B cell (primary cell): ENCODE results near the gene NDRG3. TPM values are rescaled to one million over a fixed set of nuclear protein-coding genes. Genes with fewer than 3 reads are reported as not detected.

Source experiments
- ATAC-seq: fragments of 200-7000 bp; cut with Tn5 transposase; one replicate; pipeline ENCODE4 v1.10.0; 2021; ENCODE audit warnings: low read depth, mild to moderate bottlenecking, moderate number of reproducible peaks, moderate library complexity
- CTCF ChIA-PET: fragments of 350-600 bp; sonication (Branson Sonifier 250); formaldehyde crosslinking; loops from one replicate; lab custom pipeline; 2021; ENCODE audit warnings: antibody characterized with exemption, inconsistent platforms; lab: Charles Lee
- POLR2A ChIA-PET: fragments of 350-600 bp; sonication (Branson Sonifier 250); formaldehyde crosslinking; loops from one replicate; lab custom pipeline; 2021; ENCODE audit warnings: antibody characterized with exemption; lab: Charles Lee
- DNase-seq: peaks from one replicate; pipeline ENCODE4 v3.0.0; 2013
- H2AFZ ChIP-seq: 2 replicates; pipeline ENCODE4 v1.6.1; 2012; ENCODE audit warnings: mild to moderate bottlenecking, low read depth, low read length; ENCODE audit not compliant: insufficient read depth, poor library complexity, severe bottlenecking
- H3K27ac ChIP-seq, 2 donors: 1 replicate in 1 of 2; 2 replicates in 1 of 2; pipeline ENCODE4 v1.5.1; 2012 to 2013; ENCODE audit warnings: low read length in 2 of 2, mild to moderate bottlenecking in 2 of 2, moderate library complexity in 1 of 2
- H3K27me3 ChIP-seq, 4 experiments: fragments of 200-600 bp in 1 of 4; sonication (generic) in 1 of 4; replicated peaks in 1 of 4; 1 replicate in 2 of 4; 2 replicates in 2 of 4; pipeline versions ENCODE4 v1.6.1 to v1.7.0; 2013 to 2016; ENCODE audit warnings: low read length in 3 of 4, mild to moderate bottlenecking in 2 of 4, mixed read lengths in 1 of 4, moderate library complexity in 1 of 4; ENCODE audit not compliant: insufficient read depth in 4 of 4, control insufficient read depth in 3 of 4; ENCODE audit errors: control extremely low read depth in 1 of 4
- H3K36me3 ChIP-seq, 2 experiments: replicated peaks in 1 of 2; 1 replicate in 1 of 2; 2 replicates in 1 of 2; pipeline versions ENCODE4 v1.6.1 to v1.7.1; 2013; ENCODE audit warnings: low read length in 1 of 2; ENCODE audit not compliant: insufficient read depth in 2 of 2, control insufficient read depth in 1 of 2; ENCODE audit errors: control extremely low read depth in 1 of 2, extremely low read depth in 1 of 2
- H3K4me1 ChIP-seq, 2 donors: fragments of 200-600 bp in 1 of 2; sonication (generic) in 1 of 2; 1 replicate in 1 of 2; 2 replicates in 1 of 2; pipeline versions ENCODE4 v1.5.1 to v1.6.1; 2013 to 2017; ENCODE audit warnings: low read length in 2 of 2; ENCODE audit not compliant: control insufficient read depth in 2 of 2, insufficient read depth in 2 of 2
- H3K4me2 ChIP-seq: replicated peaks from 2 replicates; pipeline ENCODE3; 2012; ENCODE audit warnings: mild to moderate bottlenecking, low read depth, low read length; ENCODE audit not compliant: poor library complexity, severe bottlenecking
- H3K4me3 ChIP-seq, 5 experiments: fragments of 200-600 bp in 1 of 5; sonication (generic) in 1 of 5; 1 replicate in 3 of 5; 2 replicates in 2 of 5; pipeline versions ENCODE4 v1.5.1 to v1.7.0; 2011 to 2016; ENCODE audit warnings: low read length in 4 of 5, mild to moderate bottlenecking in 4 of 5, low read depth in 2 of 5, control low read depth in 1 of 5, moderate library complexity in 1 of 5; ENCODE audit not compliant: insufficient read depth in 1 of 5; ENCODE audit errors: control extremely low read depth in 1 of 5, extremely low read depth in 1 of 5
- H3K79me2 ChIP-seq: fragments of 200-600 bp; sonication (generic); one replicate; pipeline ENCODE4 v1.6.0; 2016; ENCODE audit warnings: low read length; ENCODE audit not compliant: control insufficient read depth, insufficient read depth
- H3K9ac ChIP-seq: fragments of 200-600 bp; sonication (generic); 2 replicates; pipeline ENCODE4 v1.6.1; 2017; ENCODE audit warnings: mild to moderate bottlenecking, low read length, moderate library complexity
- H3K9me3 ChIP-seq, 3 donors: one replicate each; pipeline versions ENCODE4 v1.6.1 to v1.7.1; 2013; ENCODE audit warnings: low read length in 2 of 3; ENCODE audit not compliant: control insufficient read depth in 2 of 3, insufficient read depth in 1 of 3; ENCODE audit errors: control extremely low read depth in 1 of 3
- H4K20me1 ChIP-seq: 2 replicates; pipeline ENCODE4 v1.6.0; 2012; ENCODE audit warnings: mild to moderate bottlenecking, low read length; ENCODE audit not compliant: insufficient read depth, control insufficient read depth, poor library complexity, severe bottlenecking
- H3K27ac Mint-ChIP-seq: one replicate; pipeline ENCODE4 v1.8.0; 2021; ENCODE audit warnings: mixed read lengths
- H3K27me3 Mint-ChIP-seq: one replicate; pipeline ENCODE4 v1.8.0; 2021; ENCODE audit warnings: mixed read lengths
- H3K4me1 Mint-ChIP-seq: one replicate; pipeline ENCODE4 v1.8.0; 2021; ENCODE audit warnings: mixed read lengths
- H3K4me3 Mint-ChIP-seq: one replicate; pipeline ENCODE4 v1.8.0; 2021; ENCODE audit warnings: mixed read lengths
- H3K9me3 Mint-ChIP-seq: one replicate; pipeline ENCODE4 v1.8.0; 2022; ENCODE audit warnings: mixed read lengths; ENCODE audit not compliant: insufficient read depth
- CTCF ChIP-seq: fragments of 200-600 bp; IDR thresholded peaks from one replicate; pipeline ENCODE4 v1.8.0; 2022; ENCODE audit warnings: antibody characterized with exemption, mild to moderate bottlenecking
- EZH2 ChIP-seq: IDR thresholded peaks from 2 replicates; pipeline ENCODE4 v1.6.1; 2012; ENCODE audit warnings: borderline replicate concordance, low read depth, mild to moderate bottlenecking, moderate library complexity, low read length; ENCODE audit not compliant: insufficient read depth, poor library complexity, severe bottlenecking
- WGBS: methylation state at CpG from one replicate; pipeline ENCODE4 v1.1.5; 2013; ENCODE audit warnings: missing lambda C conversion rate; ENCODE audit not compliant: insufficient coverage; 5-methylcytosine and 5-hydroxymethylcytosine counted together
- intact Hi-C: fragments of 100-400 bp; cut with micrococcal nuclease; formaldehyde crosslinking; loops from one replicate; pipeline ENCODE4 v1.10.0; 2022
- polyA plus RNA-seq: library from polyadenylated mRNA; depleted of rRNA; stranded (reverse); fragments of >200 nt; gene quantifications from 2 replicates; pipeline ENCODE4 v1.2.3, GENCODE V29; 2012
- total RNA-seq, 2 donors: library from RNA; stranded (reverse); fragments of 120-200 nt in 1 of 2; gene quantifications; 1 replicate in 1 of 2; 2 replicates in 1 of 2; pipeline versions ENCODE4 v1.2.3 to v1.2.4, GENCODE V29; 2013 to 2022

The NDRG3 gene
- total and polyA plus RNA-seq, 2 donors (not counting 1 experiment from before 2014, with no cell fraction given) = 15.7 to 26.1 TPM

GRCh38 chr20:36777576-36777975, 31.7 kb upstream of the NDRG3 start:
- Histone ChIP-seq H3K79me2 (peaks cover 9% of the 10 kb centered on the region), H4K20me1 (no peaks in the 10 kb centered on the region), H3K9me3 (no peaks in the 10 kb centered on the region), H3K9ac (no peak overlapping the region), H3K4me1 (peaks cover 6 to 13% of the 10 kb centered on the region in 2 donors), H3K4me3 (no peak overlapping the region), H3K36me3 (no peaks in the 10 kb centered on the region), H3K27me3 (no peaks in the 10 kb centered on the region), H3K4me2 (no peak overlapping the region), H3K27ac (no peak overlapping the region), H2AFZ (no peak overlapping the region)
- Mint-ChIP-seq H3K27ac (no peak overlapping the region), H3K27me3 (no peaks in the 10 kb centered on the region), H3K4me1 (peaks cover 19% of the 10 kb centered on the region), H3K4me3 (no peak overlapping the region), H3K9me3 (no peaks in the 10 kb centered on the region)
- WGBS = 90% methylated on average over 2 of the region's 3 CpGs
- no peak for TF ChIP-seq CTCF
- no peak for TF ChIP-seq EZH2
- ChIA-PET CTCF (interaction anchor here (0.5 kb wide), 1 partner anchor 784 kb away, joined by 3 read pairs; no protein-coding TSS in a partner anchor), POLR2A (no interaction called here)
- intact Hi-C loops = no loop called here
- DNase-seq (no peak), ATAC-seq (no peak)

DNA sequence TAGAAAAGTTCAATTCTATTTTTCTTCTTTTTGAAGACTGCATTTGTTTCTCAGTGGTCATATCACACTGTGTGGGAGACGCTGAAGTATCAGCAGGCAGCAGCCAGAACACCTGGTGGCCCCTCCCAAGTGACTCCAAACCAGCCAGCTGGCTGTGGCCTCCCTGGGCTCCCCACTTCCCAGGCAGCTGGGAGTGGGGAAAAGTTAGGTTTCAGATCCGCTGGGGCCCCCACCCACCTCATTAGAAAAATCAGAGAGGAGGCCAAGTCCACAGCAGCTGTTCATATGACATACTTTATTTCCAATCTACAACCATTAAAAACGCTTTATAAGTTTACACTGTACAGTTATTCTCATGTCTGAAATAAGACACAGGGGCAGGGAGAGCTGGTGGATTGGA, 31.3 kb upstream of the NDRG3 start:
- no peaks in the 10 kb centered on the region for H3K9me3 Mint-ChIP-seq
- Histone ChIP-seq H3K79me2 (peaks cover 13% of the 10 kb centered on the region), H4K20me1 (no peaks in the 10 kb centered on the region), H3K36me3 (no peaks in the 10 kb centered on the region), H3K9ac (no peak overlapping the region), H3K4me2 (no peak overlapping the region), H3K27ac (no peak overlapping the region), H3K4me1 (peaks cover 8 to 16% of the 10 kb centered on the region in 2 donors), H3K4me3 (no peak overlapping the region), H2AFZ (no peak overlapping the region), H3K27me3 (no peaks in the 10 kb centered on the region), H3K9me3 (no peaks in the 10 kb centered on the region)
- no peak overlapping the region for H3K27ac Mint-ChIP-seq
- no peaks in the 10 kb centered on the region for H3K27me3 Mint-ChIP-seq
- TF ChIP-seq CTCF (no peak), EZH2 (no peak)
- ATAC-seq (no peak), DNase-seq (no peak)
- H3K4me3 Mint-ChIP-seq = no peak overlapping the region
- intact Hi-C loops = no loop called here
- 100% methylated on average over 1 of the region's 3 CpGs for WGBS
- ChIA-PET CTCF (interaction anchor here (0.5 to 1.1 kb wide), 2 partner anchors 21 to 783 kb away, joined by 3 to 6 read pairs; no protein-coding TSS in a partner anchor), POLR2A (no interaction called here)
- peaks cover 20% of the 10 kb centered on the region for H3K4me1 Mint-ChIP-seq
